GM12873 (cell line): ENCODE measurements around the gene SENP5.

Experiments used
- CTCF ChIP-seq: IDR thresholded peaks from 2 replicates; pipeline ENCODE4 v1.5.1; 2012; ENCODE audit warnings: low read depth, mild to moderate bottlenecking, moderate library complexity, low read length, control low read depth; ENCODE audit not compliant: insufficient read depth; ENCODE audit errors: missing control alignments

Gene SENP5

GRCh38 chr3:196867507-196868296, at the start of gene SENP5:
SENP5 (plus strand) TSS chr3:196867920; CDS start chr3:196885182, 17,262 bp downstream.
- peak; percentile 2 for TF ChIP-seq CTCF

GRCh38 chr3:196821806-196822355, 45.8 kb upstream of the SENP5 start:
- TF ChIP-seq CTCF: no peak

- no peak for TF ChIP-seq CTCF
These were observed 32.6 kb upstream of the SENP5 start for GRCh38 chr3:196835086-196835485.

- TF ChIP-seq CTCF: peak; percentile 97
These were observed 29.8 kb upstream of the SENP5 start for GRCh38 chr3:196837819-196838420.

- TF ChIP-seq CTCF: no peak
These were observed 24.9 kb upstream of the SENP5 start for GRCh38 chr3:196842567-196843434.

- TF ChIP-seq CTCF: no peak
These were observed 24.1 kb upstream of the SENP5 start for GRCh38 chr3:196843435-196844110.
